ENCODE results near the gene FRG2.
"Not testable (repeated sequence)": the region's sequence is repeated elsewhere in the genome, so short reads cannot be mapped to it uniquely, and the experiment has no call there.

The FRG2 gene

GRCh38 chr4:190021973-190022372 lies 5.1 kb downstream of the FRG2 start:
- H3K27me3 ChIP-seq (ENCODE audit: control insufficient read depth, insufficient read depth, low read length) = peaks cover 61% of the 10 kb centered on the region
- H3K36me3 ChIP-seq (ENCODE audit: control insufficient read depth, insufficient read depth, low read length); H3K4me3 ChIP-seq (ENCODE audit: low read depth, low read length); H3K9ac ChIP-seq (ENCODE audit: low read depth, low read length); H3K27ac ChIP-seq (ENCODE audit: low read depth, low read length); H3K9me3 ChIP-seq (ENCODE audit: control insufficient read depth, insufficient read depth, low read length); H3K4me1 ChIP-seq (ENCODE audit: control insufficient read depth, insufficient read depth, low read length): not testable (repeated sequence)

GRCh38 chr4:190020790-190021717 lies 6.0 kb downstream of the FRG2 start:
- H3K27ac ChIP-seq (ENCODE audit: low read depth, low read length) = no peak overlapping the region
- H3K27me3 ChIP-seq (ENCODE audit: control insufficient read depth, insufficient read depth, low read length) = peaks cover 70% of the 10 kb centered on the region
- no peak overlapping the region for H3K9ac ChIP-seq (ENCODE audit: low read depth, low read length)
- peak overlapping the region; percentile 52 for H3K4me3 ChIP-seq (ENCODE audit: low read depth, low read length)
- H3K9me3 ChIP-seq (ENCODE audit: control insufficient read depth, insufficient read depth, low read length) = no peaks in the 10 kb centered on the region; the same call in 1 of the 2 replicates
- no peaks in the 10 kb centered on the region for H3K4me1 ChIP-seq (ENCODE audit: control insufficient read depth, insufficient read depth, low read length)
- no peaks in the 10 kb centered on the region for H3K36me3 ChIP-seq (ENCODE audit: control insufficient read depth, insufficient read depth, low read length)

DNA sequence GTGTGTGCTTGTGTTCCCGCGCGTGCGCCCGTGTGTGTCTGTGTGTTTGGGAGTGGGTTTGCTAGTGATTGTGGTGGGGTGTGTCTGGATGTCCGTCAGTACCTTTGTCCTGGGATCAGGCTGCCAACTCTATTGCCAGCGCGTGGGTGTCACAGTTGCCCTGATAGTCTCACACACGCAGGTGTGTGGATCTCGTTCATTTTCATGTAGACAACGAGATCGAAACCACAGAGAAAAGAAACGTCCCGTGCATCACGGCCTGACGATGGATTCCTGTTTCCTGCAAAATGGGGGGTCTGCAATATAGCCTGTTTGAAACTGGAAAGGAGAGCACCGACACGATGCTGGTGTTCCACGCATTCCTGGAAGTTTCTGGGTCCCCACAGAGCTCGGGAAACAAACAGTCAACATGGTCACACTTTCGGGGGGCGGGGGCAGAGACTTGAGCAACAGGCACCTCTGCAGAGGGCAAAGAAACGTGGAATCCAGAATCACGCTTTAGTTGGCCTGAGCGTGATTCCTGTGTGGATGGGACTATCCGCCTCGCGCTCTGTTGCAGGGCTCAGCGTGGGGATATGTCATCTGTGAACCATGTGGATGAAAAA lies 7.1 kb downstream of the FRG2 start:
- Histone ChIP-seq H3K27me3 (ENCODE audit: control insufficient read depth, insufficient read depth, low read length) (peaks cover 81% of the 10 kb centered on the region), H3K4me3 (ENCODE audit: low read depth, low read length) (peak overlapping the region; percentile 52; the same call in 1 of the 2 replicates)
- not testable (repeated sequence) for H3K4me1 ChIP-seq (ENCODE audit: control insufficient read depth, insufficient read depth, low read length); H3K27ac ChIP-seq (ENCODE audit: low read depth, low read length); H3K36me3 ChIP-seq (ENCODE audit: control insufficient read depth, insufficient read depth, low read length); H3K9me3 ChIP-seq (ENCODE audit: control insufficient read depth, insufficient read depth, low read length); H3K9ac ChIP-seq (ENCODE audit: low read depth, low read length)

GRCh38 chr4:190019023-190019858 lies 7.8 kb downstream of the FRG2 start:
- no peaks in the 10 kb centered on the region; the same call in 1 of the 2 replicates for H3K9me3 ChIP-seq (ENCODE audit: control insufficient read depth, insufficient read depth, low read length)
- peaks cover 88% of the 10 kb centered on the region for H3K27me3 ChIP-seq (ENCODE audit: control insufficient read depth, insufficient read depth, low read length)

DNA sequence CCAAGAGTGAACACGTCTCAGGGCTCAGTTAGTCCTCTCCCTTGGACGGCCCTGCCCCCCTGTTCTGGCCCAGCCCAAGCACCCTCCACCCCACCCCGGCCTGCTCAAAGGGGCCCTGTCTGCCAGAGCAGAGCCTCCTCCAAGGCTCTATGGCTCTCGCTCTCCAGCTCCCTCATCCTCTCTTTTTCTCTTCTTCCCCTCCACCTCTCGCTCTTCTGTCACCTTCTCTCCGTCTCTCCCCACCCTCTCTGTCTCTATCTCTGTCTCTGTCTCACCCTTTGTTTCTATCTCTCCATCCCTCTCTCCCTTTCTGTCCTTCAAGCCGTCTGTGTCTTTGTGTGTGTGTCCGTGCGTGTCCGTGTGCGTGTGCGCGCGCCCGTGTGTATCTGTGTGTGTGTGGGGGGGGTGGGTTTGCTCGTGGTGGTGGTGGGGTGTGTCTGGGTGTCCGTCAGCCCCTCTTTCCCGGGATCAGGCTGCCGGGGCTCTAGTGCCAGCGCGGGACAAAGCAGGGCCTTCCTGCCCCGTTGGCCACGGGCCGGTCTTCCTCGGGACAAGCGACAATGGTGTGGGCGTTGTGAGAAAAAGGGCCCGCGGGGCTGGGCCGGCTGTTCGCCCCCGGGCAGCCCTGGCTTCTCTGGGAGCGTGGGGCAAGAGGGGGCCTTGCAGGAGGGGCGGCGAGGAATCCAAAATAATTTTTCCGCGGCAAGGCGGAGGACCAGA lies 8.7 kb downstream of the FRG2 start:
- Histone ChIP-seq H3K4me1 (ENCODE audit: control insufficient read depth, insufficient read depth, low read length) (no peaks in the 10 kb centered on the region), H3K27me3 (ENCODE audit: control insufficient read depth, insufficient read depth, low read length) (peaks cover 90% of the 10 kb centered on the region), H3K9me3 (ENCODE audit: control insufficient read depth, insufficient read depth, low read length) (no peaks in the 10 kb centered on the region; the same call in 1 of the 2 replicates), H3K9ac (ENCODE audit: low read depth, low read length) (no peak overlapping the region), H3K4me3 (ENCODE audit: low read depth, low read length) (no peak overlapping the region), H3K27ac (ENCODE audit: low read depth, low read length) (no peak overlapping the region), H3K36me3 (ENCODE audit: control insufficient read depth, insufficient read depth, low read length) (no peaks in the 10 kb centered on the region)

More at GRCh38 chr4:190019023-190019858, 7.8 kb downstream of the FRG2 start:
- peak overlapping the region; percentile 17; the same call in 1 of the 2 replicates for H3K4me3 ChIP-seq (ENCODE audit: low read depth, low read length)
- no peak overlapping the region for H3K9ac ChIP-seq (ENCODE audit: low read depth, low read length)
- no peaks in the 10 kb centered on the region for H3K36me3 ChIP-seq (ENCODE audit: control insufficient read depth, insufficient read depth, low read length)
- no peak overlapping the region for H3K27ac ChIP-seq (ENCODE audit: low read depth, low read length)
- H3K4me1 ChIP-seq (ENCODE audit: control insufficient read depth, insufficient read depth, low read length) = no peaks in the 10 kb centered on the region

GRCh38 chr4:190017357-190018200 lies 9.5 kb downstream of the FRG2 start:
- peaks cover 84% of the 10 kb centered on the region for H3K27me3 ChIP-seq (ENCODE audit: control insufficient read depth, insufficient read depth, low read length)
- H3K9ac ChIP-seq (ENCODE audit: low read depth, low read length) = no peak overlapping the region
- no peaks in the 10 kb centered on the region; the same call in 1 of the 2 replicates for H3K9me3 ChIP-seq (ENCODE audit: control insufficient read depth, insufficient read depth, low read length)
- H3K4me3 ChIP-seq (ENCODE audit: low read depth, low read length) = peak overlapping the region; percentile 47
- no peaks in the 10 kb centered on the region for H3K4me1 ChIP-seq (ENCODE audit: control insufficient read depth, insufficient read depth, low read length)
- no peak overlapping the region for H3K27ac ChIP-seq (ENCODE audit: low read depth, low read length)
- no peaks in the 10 kb centered on the region for H3K36me3 ChIP-seq (ENCODE audit: control insufficient read depth, insufficient read depth, low read length)

- peaks cover 82% of the 10 kb centered on the region for H3K27me3 ChIP-seq (ENCODE audit: control insufficient read depth, insufficient read depth, low read length)
Measured at GRCh38 chr4:190016369-190017289, 10.4 kb downstream of the FRG2 start.

DNA sequence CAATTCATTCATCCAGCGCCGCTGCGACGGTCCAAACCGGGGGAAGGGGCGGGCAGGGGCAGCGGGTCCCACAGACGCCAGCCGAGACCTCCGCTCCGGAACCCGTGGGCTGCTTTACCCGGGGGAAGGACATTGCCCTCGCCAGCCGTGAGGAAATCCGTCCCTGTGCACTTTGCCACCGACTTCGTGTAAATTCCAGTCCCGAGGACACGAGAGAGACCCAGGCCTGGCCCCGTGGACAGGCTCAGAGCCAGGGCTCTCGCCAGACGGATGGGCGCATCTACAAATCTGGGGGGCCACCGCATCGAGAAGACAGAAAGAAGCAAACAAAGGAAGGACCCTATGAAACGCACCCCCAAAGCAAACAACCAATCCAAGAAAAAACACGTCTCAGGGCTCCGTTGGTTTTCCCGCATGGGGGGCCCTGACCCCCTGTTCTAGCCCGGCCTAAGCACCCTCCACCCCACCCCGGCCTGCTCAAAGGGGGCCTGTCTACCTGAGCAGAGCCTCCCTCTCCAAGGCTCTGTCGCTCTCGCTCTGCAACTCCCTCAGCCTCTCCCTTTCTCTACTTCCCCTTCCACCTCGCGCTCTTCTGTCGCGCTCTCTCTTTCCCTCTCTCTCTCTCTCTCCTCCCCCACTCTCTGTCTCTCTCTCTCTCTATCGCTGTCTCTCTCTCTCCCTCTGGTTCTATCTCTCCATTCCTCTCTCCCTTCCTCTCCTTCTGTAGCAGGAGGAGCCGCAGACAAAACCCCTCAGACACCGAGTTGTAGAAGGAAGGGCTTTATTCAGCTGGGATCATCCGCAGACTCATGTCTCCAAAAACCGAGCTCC lies 11.3 kb downstream of the FRG2 start:
- Histone ChIP-seq H3K9me3 (ENCODE audit: control insufficient read depth, insufficient read depth, low read length) (no peaks in the 10 kb centered on the region; the same call in 1 of the 2 replicates), H3K36me3 (ENCODE audit: control insufficient read depth, insufficient read depth, low read length) (no peaks in the 10 kb centered on the region), H3K9ac (ENCODE audit: low read depth, low read length) (no peak overlapping the region), H3K4me1 (ENCODE audit: control insufficient read depth, insufficient read depth, low read length) (no peaks in the 10 kb centered on the region), H3K4me3 (ENCODE audit: low read depth, low read length) (peak overlapping the region; percentile 56; the same call in 1 of the 2 replicates), H3K27ac (ENCODE audit: low read depth, low read length) (no peak overlapping the region), H3K27me3 (ENCODE audit: control insufficient read depth, insufficient read depth, low read length) (peaks cover 74% of the 10 kb centered on the region)

More at GRCh38 chr4:190016369-190017289, 10.4 kb downstream of the FRG2 start:
- no peaks in the 10 kb centered on the region for H3K4me1 ChIP-seq (ENCODE audit: control insufficient read depth, insufficient read depth, low read length)
- H3K27ac ChIP-seq (ENCODE audit: low read depth, low read length) = no peak overlapping the region
- H3K4me3 ChIP-seq (ENCODE audit: low read depth, low read length) = peak overlapping the region; percentile 56; the same call in 1 of the 2 replicates
- H3K36me3 ChIP-seq (ENCODE audit: control insufficient read depth, insufficient read depth, low read length) = no peaks in the 10 kb centered on the region
- H3K9me3 ChIP-seq (ENCODE audit: control insufficient read depth, insufficient read depth, low read length) = no peaks in the 10 kb centered on the region; the same call in 1 of the 2 replicates
- H3K9ac ChIP-seq (ENCODE audit: low read depth, low read length) = no peak overlapping the region

All from HUES48 (cell line).